Thyroid gland (tissue), 4 donors: ENCODE results near the gene BBS9.

Experiments
- POLR2A ChIP-seq, 2 donors: fragments of 450-650 bp; IDR thresholded peaks; one replicate each; pipeline ENCODE4 v1.6.1; 2017; ENCODE audit warnings: antibody characterized with exemption in 2 of 2, mild to moderate bottlenecking in 2 of 2, moderate library complexity in 1 of 2
- TF ChIP-seq, protein P1 (sequence below), 6 experiments: fragments of 200-600 bp in 3 of 6; fragments of 450-650 bp in 3 of 6; sonication (generic) in 3 of 6; IDR thresholded peaks; one replicate each; pipeline ENCODE4 v1.5.1; 2016 to 2019; ENCODE audit warnings: antibody characterized with exemption in 6 of 6, mild to moderate bottlenecking in 2 of 6, inconsistent platforms in 1 of 6, moderate library complexity in 1 of 6

GRCh38 chr7:33645104-33645503 lies 515.7 kb downstream of the BBS9 start:
- TF ChIP-seq, protein P1, sequence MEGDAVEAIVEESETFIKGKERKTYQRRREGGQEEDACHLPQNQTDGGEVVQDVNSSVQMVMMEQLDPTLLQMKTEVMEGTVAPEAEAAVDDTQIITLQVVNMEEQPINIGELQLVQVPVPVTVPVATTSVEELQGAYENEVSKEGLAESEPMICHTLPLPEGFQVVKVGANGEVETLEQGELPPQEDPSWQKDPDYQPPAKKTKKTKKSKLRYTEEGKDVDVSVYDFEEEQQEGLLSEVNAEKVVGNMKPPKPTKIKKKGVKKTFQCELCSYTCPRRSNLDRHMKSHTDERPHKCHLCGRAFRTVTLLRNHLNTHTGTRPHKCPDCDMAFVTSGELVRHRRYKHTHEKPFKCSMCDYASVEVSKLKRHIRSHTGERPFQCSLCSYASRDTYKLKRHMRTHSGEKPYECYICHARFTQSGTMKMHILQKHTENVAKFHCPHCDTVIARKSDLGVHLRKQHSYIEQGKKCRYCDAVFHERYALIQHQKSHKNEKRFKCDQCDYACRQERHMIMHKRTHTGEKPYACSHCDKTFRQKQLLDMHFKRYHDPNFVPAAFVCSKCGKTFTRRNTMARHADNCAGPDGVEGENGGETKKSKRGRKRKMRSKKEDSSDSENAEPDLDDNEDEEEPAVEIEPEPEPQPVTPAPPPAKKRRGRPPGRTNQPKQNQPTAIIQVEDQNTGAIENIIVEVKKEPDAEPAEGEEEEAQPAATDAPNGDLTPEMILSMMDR (IDR thresholded peaks at IDR 0.05): no peak
- no peak for TF ChIP-seq POLR2A (IDR thresholded peaks at IDR 0.05)
